HTR-8/SVneo (cell line): ENCODE data around the gene HINT2.

ENCODE experiments used
- DNase-seq: peaks from one replicate; pipeline ENCODE4 v3.0.0; 2011; ENCODE audit warnings: low spot score, mixed read lengths; ENCODE audit not compliant: insufficient read length
- FAIRE-seq: peaks from 2 replicates; lab custom pipeline; 2011; peaks lifted over from hg19 to GRCh38; lab: Jason Lieb, UNC

The HINT2 gene

DNA sequence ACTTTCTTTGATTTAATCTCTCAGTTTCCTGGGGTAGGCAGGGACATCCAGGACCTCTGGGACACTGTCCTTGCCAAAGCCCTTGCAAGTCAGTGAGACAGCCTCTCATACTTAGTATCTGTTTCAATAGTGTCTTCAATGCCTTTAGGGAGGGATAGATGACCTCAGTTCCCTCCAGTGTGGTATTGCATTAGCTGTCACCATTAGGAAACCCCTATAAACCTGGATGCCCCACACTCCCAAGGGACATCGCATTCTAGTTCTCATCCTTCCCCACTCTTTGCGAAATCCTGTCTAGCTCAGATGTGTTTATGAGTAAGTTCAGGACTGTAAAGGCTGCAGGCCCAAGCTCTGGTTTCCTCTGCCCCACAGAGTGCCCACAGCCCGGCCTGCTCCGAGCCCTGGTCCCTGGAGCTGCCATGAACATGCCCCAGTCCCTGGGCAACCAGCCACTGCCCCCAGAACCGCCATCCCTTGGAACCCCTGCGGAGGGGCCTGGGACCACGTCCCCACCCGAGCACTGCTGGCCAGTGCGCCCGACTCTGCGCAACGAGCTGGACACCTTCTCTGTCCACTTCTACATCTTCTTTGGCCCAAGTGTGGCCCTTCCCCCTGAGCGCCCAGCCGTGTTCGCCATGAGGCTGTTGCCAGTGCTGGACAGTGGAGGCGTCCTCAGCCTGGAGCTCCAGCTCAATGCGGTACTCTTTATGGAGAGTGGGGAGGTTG lies 27.3 kb upstream of the HINT2 start:
- DNase-seq (no peak), FAIRE-seq (no peak)

DNA sequence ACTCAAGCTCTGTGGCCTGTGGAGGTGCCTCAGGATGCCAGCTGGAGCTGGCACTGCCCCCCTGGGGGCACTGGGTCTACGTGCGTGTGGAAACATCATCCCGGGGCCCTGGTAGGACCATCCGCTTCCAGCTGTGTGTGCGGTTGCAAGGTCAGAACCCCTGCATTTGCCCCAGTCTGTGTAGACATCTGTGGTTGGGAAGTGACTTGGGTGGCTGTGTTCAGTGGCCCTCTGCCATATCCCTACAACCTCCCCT lies 26.7 kb upstream of the HINT2 start:
- no peak for FAIRE-seq

DNA sequence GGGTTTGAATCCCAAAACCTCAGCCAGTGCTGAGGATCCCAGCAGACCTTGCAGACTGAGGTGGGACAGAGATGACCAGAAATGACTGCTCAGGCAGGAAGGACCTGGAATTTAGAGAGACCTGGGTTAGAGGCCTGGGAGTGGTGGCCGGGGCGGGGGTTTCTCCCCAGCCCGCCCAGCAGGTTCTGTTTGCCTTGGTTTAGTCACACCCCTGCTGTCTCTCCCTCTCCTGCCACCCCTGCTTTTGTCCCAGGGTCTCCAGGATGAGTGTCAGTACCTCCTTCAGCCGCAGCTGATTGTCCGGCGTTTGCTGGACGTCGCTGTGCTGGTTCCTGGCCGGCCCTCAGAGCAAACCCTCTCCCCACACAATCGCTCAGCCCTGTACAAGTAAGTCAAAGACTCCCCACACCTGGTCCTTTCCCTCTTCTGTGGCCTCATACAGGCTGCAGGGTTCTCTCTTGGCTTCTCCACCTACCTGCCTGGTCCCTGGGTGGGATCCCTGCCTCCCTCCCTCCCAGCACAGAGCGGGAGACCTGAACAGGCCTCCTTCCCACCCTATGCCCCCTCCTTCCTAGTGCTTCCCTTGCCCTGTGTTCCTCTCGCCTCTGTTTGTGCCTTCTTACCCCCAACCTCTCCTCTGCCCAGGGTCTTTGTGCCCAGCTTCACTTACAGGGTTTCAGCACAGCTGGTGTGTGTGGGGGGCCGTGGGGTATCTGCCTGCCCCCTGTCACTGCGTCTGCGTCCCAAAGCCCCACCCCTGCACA lies 26.2 kb upstream of the HINT2 start:
- FAIRE-seq (no peak), DNase-seq (no peak)

More for the DNA sequence above, 26.7 kb upstream of the HINT2 start:
- DNase-seq = no peak

DNA sequence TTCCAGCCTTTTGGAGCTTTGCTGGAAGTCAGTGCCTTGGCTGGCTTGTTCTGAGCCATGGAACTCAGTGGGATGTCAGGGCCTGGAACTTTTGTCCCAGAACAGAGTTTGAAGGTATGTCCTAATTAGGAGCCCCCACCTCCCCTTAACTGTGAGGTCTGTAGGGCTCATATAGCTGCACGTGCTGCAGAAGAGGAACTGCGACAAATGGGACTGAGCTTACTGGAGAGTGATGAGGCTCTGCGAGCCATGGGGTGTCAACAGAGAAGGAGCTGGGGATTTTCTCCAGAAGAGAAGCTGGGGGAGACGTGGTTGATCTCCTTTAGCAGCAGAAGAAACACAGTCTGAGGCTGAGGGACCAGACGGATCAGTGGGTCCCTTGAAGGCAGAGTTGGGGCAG lies 25.1 kb upstream of the HINT2 start:
- no peak for FAIRE-seq
- DNase-seq = no peak

DNA sequence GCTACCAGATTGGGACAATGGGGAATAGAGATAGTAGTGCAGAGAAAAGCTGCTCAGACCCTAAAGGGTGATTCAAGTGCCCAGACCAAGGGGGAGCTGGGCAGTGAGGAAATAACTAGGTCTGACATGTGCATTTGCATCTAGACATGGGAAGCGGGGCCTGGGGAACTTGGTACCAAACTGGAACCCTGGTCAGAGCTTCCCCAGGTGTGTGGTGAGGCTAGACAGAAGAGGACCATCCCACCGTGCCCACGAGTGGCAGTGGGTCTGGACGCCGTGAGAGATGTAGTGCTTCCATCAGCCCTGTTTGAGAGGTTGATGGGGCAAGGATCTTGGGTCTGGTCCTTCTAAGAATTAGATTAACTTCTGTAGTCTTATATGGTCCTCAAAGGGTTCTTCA lies 21.8 kb upstream of the HINT2 start:
- no peak for FAIRE-seq
- no peak for DNase-seq

DNA sequence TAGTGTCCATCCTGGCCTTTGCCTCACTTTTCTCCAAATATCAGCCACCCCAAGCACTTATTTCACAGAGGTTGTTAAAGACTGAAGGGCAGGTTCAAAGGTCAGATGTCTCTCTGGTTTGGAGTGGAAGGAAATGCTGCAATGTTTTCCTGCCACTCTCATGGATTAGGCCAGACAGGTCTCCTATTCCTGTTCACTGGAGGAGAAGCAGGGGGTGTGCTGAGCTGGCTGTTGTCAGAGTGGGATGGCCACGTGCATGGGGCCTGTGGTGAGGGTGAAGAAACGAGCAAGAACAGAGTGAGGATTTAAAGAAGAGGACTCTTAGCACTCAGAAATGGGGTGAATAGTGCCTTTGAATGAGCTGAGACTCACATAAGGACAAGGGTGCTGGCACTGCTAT lies 20.9 kb upstream of the HINT2 start:
- FAIRE-seq = no peak
- no peak for DNase-seq

DNA sequence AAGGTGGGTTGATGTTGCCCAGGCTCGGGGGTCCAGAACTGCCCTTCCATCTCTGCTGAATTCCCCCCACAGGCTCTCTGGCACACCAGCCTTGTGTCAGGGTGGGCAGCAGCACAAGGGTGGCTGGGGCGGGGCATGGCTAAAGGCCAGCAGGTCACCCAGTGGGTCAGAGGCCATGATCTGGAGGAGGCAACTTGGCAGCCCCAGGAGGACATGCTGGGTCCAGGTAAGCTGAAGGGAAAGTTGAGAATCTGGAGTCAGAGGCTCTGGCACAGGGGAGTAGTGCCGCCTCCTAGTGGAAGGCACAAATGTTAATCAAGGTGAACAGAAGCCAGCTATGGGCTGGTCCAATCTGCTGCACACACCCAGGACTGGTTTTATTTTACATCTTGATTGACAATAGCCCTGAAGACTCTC lies 20.4 kb upstream of the HINT2 start:
- DNase-seq = no peak
- no peak for FAIRE-seq

DNA sequence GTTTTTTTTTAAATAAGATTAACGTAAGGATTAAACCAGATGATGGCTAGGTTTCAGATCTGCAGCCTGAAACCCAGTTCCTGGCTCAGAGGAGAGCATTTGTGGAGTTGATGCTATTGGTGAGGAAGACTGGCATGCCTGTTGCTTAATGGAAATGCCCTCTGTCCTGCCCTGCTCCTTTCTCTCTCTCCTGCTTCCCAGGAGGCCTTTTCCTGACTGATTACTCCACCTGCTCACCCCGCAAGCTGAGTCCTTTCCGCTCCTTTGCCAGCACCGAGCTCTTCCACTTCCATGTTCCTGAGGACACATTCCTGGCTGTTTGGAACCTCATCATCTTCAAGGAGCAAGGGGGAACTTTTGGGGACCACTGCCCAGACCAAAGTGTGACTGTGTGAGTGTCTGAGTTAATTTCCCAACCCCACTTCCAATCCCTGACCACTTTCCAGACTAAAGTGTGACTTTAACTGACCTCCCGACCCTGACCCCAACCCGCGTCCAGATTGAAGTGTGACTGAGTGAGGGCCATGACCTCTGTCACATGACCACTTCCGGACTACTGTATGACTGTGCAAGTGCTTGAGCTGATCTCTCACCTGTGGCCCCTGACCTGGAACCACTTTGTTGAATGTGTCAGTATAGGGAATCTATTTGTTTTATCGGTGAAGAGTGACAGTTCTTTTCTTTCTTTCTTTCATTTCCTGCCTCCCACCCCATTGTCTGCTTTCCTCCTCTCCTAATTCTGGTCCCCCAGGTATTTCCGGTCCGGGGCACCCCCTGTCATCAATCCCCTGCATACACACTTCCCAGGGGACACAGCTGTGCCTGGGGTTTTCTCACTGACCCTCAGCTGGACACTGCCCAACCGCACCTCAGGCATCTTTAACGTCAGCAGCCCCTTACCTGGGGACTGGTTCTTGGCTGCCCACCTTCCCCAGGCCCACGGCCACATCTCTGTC lies 19.7 kb upstream of the HINT2 start:
- DNase-seq (no peak), FAIRE-seq (no peak)

DNA sequence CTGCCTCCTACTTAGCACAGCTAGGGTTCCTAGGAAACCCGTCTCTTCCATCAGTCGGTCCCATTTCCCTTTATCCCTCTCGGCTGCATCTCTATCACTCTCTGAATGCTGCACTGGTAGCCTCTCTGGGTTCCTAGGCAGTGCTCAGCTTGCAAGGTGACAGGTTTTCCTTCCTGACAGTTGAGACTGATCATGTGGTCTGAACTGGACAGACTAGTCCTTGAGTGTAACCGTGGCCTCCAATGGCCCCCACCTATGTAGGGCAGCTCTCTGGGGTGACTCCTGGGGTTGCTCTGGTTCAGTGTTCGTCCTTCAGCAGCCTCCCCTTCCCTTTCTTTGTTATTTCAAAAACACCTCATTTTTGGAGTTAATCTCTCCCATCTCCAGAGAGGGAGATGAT lies 18.0 kb upstream of the HINT2 start:
- FAIRE-seq (no peak), DNase-seq (no peak)

DNA sequence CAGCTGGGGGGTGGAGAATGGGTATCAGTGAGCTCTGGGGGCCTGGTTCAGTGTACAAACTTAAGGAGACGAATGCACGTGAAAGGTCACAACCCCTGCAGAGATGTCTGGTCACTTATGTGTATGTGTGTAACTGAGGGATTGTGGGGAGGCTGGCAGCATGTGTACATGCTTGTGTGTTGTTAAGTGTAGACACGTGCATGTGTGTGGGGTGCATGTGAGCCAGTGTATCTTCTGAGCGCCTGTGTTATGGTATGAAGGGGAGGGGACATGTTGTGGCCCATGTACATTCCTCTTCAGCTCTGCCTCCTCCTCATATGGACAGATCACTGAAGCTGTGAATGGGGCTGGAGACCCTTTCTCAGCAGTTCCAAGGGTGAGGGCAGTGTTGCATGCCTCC lies 16.2 kb upstream of the HINT2 start:
- DNase-seq = no peak

DNA sequence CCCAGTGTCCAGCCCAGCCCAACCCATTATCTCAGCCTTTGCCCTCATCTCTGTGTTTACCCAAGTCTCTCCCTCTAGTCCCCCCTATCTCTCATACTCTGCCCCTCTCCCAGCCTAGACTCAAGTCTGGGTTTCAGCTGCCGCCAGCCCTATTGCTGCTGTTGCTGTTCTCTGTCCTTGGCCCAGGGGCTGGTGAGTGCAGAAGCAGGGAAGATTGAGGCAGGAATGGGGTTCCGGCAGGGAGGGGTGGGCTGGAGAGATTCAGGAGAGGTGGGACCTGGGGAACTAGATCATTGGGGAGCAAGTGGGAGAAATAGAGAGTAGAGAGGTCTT lies 14.9 kb upstream of the HINT2 start:
- no peak for FAIRE-seq
- DNase-seq = no peak

More for the DNA sequence above, 16.2 kb upstream of the HINT2 start:
- no peak for FAIRE-seq

DNA sequence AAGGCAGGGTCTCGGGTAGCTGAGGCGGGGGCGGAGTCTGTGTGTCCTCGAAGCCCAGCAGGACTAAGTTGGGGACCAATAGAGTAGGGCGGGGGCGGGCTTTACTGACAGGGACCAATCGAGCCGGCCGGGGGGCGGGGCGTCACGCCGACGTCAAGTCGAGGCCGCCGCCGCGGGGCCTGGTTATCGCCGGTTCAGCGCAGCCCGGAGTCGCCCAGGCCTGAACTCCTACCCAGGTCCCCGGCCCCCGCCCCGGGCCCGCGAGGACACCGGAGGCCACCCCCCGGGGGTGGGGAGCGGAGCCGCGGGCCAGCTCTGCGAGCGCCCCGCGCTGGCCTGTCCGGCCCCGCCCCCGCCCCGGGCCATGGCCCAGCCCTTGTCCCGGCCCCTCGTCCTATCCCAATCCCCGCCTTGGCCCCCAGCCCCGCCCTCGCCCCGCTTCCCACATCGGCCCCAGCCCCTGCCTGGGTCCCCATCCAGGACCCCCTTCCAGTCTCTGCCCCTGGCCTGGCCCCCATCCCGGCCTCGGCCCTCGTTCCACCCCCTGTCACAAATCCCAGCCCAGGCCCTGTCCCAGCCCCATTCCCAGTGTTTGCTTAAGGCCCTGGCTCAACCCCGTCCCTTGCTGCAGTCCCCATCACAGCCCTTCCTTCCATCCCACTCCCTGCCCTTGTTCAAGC lies 14.4 kb upstream of the HINT2 start, which contains the start of gene TMEM8B:
Gene TMEM8B (plus strand): TSS at position 145 of the 680 bp plus-strand sequence. CDS start 220 bp downstream, at position 365.
- DNase-seq (peak; percentile 90), FAIRE-seq (no peak)

DNA sequence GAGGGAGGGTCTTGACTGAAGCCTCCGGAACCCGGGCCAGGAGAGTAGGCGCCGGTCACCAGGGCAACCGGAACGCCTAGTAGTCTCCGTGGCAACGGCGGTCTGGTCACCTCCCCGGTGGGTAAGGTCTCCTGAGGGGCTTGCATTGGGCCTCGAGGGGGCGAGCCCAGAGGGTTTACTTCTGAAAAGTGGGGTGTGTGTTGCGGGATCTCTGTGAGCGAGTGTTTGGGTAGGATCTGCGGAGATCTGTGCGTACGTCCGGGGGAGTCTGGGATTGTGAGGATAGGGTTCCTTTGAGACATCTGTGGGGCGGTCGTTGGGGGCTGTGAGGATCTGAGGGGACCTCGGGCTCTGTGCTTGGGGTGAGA lies 13.9 kb upstream of the HINT2 start, which contains the start of gene FAM221B:
Gene FAM221B (minus strand): TSS at position 17 of the 368 bp plus-strand sequence. CDS start 2,571 bp downstream, outside the sequence.
- DNase-seq = no peak
- no peak for FAIRE-seq

DNA sequence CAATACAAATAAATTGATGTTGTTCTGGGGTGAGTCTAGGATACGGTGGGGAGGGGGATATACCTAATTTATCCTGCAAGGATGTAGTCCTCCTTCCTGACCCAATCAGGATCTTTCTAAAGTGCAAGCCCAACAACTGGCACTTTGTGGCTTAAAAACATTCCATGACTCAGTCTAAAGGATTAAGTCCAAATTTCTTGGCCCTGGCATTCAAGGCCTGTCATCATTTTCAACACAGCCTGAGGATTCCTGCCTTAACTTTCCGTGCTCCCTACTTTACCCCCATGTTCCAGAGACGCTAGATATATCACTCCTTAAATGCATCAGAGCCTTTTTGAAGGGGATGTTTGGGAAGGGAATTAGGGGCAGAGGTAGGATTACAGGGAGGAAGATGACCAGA lies 12.6 kb upstream of the HINT2 start:
- FAIRE-seq = no peak
- no peak for DNase-seq

DNA sequence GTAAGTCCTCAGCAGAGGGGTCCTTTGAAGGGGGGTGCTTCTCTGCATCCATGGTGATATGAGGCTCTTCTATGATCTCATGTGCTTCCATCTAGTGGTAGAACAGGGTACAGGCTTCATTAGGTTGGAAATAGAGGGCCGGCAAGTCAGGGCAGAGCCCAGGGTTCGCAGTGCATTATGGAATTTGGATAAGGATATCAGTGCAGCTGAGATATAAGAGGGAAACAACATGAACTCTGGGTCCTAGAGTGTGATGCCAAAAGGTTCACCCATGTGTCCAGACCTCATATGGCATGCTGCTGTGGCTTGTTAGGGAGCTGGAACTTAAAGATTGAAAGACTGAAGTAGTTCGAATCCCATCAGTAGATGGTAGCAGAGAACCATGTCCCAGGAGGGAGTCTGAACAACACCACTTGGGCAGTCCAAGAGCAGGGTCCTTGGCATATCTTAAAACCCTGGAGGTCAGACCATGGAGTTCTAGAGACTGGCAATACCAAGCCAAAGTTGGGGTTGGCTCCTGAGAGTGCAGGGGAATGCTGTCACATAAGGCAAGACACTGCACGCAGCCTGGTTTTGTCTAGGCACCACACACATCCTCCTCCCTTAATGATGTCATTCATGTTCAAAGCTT lies 11.3 kb upstream of the HINT2 start:
- no peak for FAIRE-seq

DNA sequence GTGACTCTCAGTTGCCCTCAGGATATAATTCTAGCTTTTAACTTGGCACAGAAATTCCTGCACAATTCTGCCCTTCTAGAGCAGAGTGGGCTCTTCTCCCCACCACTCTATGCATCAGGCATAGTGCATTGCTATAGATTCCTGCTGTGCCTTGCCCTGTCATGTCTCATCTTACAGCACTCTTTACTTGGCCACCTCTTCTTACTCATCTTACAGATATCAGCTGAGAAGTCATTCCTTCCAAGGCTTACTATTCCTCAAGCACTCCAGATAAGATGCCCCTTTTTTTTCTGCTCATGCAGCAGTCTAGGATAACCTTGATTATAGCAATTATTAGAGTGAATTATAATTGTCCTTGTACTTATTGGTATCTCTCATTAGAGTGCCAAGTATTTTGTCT lies 8.1 kb upstream of the HINT2 start:
- no peak for DNase-seq
- no peak for FAIRE-seq

More for the DNA sequence above, 11.3 kb upstream of the HINT2 start:
- peak; percentile 49 for DNase-seq

DNA sequence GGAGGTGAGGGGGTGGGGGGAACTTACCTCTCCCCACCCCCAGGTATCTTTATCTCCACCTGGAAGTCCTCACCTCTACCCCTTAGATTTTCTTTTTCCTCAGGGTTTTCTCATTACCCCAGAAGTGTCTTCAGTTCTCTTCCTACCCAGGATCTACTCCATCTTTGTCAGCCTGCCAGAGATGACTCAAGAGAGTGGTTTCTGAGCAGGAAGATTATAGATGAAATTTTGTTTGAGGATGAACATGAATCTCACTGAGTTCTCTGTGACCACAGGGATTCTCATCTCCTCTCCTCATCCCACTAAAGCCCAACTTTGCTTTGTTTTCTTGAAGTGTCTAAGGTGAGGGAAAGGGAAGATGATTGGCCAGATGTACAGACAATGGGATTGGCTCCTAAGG lies 5.2 kb upstream of the HINT2 start:
- DNase-seq = no peak
- no peak for FAIRE-seq

DNA sequence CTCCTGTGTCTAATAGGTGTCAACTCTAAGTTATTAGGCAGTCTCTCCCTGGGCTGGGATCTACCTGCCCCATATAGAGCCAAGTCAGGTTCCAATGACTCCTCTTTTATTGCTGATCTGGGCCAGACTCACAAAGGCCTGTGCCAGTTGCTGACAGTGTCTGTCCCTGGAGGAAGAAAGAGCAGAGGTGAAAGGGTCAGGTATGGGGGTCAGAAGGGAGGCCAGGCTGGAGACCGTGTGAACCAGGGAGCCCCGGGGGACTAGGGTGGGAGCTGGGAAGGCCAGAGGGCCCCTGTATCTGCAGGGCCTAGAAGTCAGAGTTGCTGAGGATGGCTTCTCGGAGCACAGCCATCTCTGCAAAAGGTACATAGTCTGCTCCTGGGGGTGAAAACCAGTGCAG lies 3.5 kb upstream of the HINT2 start:
- FAIRE-seq (no peak), DNase-seq (no peak)

DNA sequence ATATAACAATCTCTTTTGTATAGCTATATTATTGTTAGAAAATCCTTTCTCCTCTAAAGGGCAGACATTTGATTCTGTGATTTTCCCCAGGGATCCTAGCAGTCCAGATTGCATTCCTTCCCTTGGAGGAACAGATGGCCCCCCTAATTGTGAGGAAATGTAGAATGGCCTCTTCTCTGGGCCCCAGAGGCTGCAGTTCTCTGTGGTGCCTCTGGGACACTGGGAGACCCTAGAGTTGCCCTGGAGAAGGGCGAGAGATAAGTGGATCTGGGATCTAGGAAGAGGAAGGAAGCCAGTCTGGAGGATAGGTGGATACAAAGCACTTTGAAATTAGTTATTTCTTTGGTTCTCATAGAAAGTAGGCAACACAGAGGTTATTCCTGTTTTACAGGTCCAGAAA lies 1.9 kb upstream of the HINT2 start:
- FAIRE-seq (no peak), DNase-seq (no peak)
